WERI-Rb-1 (cell line): ENCODE data around the gene HMGN1.

ENCODE experiments used
- DNase-seq: peaks from one replicate; pipeline ENCODE4 v3.0.0-alpha.2; 2020
- H3K27ac ChIP-seq: fragments of 250-450 bp; sonication (Bioruptor Pico); 2 replicates; pipeline ENCODE4 v1.5.1; 2020; ENCODE audit warnings: mild to moderate bottlenecking, moderate library complexity
- H3K27me3 ChIP-seq: fragments of 250-450 bp; sonication (Bioruptor Pico); 2 replicates; pipeline ENCODE4 v1.5.1; 2021; ENCODE audit warnings: mild to moderate bottlenecking, low read depth, moderate library complexity; ENCODE audit not compliant: insufficient read depth, severe bottlenecking
- H3K36me3 ChIP-seq: fragments of 250-450 bp; sonication (Bioruptor Pico); 2 replicates; pipeline ENCODE4 v1.5.1; 2020; ENCODE audit warnings: mild to moderate bottlenecking, moderate library complexity
- H3K4me3 ChIP-seq: 2 replicates; pipeline ENCODE4 v1.5.1; 2011; ENCODE audit warnings: low read depth, mild to moderate bottlenecking, control low read depth, low read length
- H3K9me3 ChIP-seq: fragments of 250-450 bp; sonication (Bioruptor Pico); 2 replicates; pipeline ENCODE4 v1.5.1; 2021; ENCODE audit warnings: mild to moderate bottlenecking, moderate library complexity; ENCODE audit not compliant: severe bottlenecking
- TF ChIP-seq, protein P1 (sequence below): IDR thresholded peaks from 2 replicates; pipeline ENCODE4 v1.5.1; 2011; ENCODE audit warnings: low read depth, mild to moderate bottlenecking, control low read depth, inconsistent platforms, low read length

HMGN1 gene

DNA sequence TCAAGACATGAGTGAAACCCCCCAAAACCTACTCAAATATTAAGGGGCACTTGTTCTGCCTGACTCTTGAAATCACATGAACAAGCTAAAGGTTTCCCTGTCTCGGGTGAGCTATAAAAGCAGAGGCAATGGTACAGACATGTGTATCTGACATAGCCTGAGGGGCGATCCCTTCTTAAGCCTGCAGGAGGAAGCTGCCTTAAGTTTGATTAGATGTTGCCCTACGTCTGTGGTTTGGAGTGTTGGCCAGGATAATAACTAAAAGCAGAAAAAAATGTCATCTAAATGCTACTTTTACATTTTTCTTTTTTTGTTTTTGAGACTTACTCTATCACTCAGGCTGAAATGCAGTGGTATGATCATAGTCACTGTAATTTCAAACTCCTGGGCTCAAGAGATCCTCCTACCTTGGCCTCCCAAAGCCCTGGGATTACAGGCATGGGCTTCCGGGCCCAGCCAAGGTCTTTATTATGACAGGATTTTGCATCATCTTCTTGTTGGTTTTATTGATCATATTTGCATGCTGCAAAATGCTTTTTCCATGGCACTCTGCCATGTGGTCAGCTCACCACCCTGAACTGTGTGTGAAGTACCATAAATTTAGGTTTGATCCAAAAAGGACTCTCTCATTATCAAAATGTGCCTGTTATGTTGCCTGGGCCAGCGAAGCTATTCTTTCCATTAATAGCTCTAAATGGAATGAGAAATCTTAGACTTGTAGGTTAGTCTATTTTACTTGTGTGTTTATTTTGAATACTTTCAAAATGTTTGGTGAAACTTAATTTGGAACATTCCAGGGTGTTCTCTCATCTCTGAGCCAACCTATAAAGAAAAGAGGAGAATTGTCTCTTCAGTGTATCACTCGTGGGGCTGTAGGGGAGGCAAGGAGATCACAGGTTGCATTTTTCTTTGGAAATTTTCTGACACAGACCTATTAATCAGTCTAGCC lies 15.0 kb upstream of the HMGN1 start:
- Histone ChIP-seq H3K36me3 (no peaks in the 10 kb centered on the region), H3K27ac (no peak overlapping the region), H3K27me3 (no peaks in the 10 kb centered on the region), H3K4me3 (no peak overlapping the region), H3K9me3 (peaks cover 3% of the 10 kb centered on the region)
- DNase-seq = no peak
- TF ChIP-seq, protein P1, sequence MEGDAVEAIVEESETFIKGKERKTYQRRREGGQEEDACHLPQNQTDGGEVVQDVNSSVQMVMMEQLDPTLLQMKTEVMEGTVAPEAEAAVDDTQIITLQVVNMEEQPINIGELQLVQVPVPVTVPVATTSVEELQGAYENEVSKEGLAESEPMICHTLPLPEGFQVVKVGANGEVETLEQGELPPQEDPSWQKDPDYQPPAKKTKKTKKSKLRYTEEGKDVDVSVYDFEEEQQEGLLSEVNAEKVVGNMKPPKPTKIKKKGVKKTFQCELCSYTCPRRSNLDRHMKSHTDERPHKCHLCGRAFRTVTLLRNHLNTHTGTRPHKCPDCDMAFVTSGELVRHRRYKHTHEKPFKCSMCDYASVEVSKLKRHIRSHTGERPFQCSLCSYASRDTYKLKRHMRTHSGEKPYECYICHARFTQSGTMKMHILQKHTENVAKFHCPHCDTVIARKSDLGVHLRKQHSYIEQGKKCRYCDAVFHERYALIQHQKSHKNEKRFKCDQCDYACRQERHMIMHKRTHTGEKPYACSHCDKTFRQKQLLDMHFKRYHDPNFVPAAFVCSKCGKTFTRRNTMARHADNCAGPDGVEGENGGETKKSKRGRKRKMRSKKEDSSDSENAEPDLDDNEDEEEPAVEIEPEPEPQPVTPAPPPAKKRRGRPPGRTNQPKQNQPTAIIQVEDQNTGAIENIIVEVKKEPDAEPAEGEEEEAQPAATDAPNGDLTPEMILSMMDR = no peak

DNA sequence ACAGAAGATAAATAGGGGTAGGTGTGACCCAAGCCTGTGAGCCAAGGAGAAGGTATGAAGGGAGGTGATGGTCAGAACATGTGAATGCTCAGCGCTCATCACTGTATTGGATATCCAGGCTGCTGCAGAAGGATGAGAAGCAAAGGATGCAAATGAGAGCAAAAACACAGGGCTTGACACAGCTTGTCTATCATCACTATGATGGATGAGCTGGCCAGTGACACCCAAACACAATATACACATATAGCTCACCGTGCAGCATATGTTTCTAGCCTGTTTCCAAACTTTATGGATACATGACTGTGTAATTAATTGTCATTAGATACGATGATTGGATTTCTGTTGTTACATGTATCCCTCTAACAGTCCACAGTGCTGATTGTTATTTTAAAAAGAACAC lies 13.8 kb upstream of the HMGN1 start:
- no peaks in the 10 kb centered on the region for H3K36me3 ChIP-seq
- no peaks in the 10 kb centered on the region for H3K27me3 ChIP-seq
- H3K9me3 ChIP-seq = peaks cover under 1% of the 10 kb centered on the region
- no peak overlapping the region for H3K4me3 ChIP-seq
- no peak overlapping the region for H3K27ac ChIP-seq
- no peak for DNase-seq
- TF ChIP-seq, protein P1 = no peak

- TF ChIP-seq, protein P1 = no peak
- DNase-seq = no peak
These were observed 10.5 kb upstream of the HMGN1 start for GRCh38 chr21:39359382-39359781.

DNA sequence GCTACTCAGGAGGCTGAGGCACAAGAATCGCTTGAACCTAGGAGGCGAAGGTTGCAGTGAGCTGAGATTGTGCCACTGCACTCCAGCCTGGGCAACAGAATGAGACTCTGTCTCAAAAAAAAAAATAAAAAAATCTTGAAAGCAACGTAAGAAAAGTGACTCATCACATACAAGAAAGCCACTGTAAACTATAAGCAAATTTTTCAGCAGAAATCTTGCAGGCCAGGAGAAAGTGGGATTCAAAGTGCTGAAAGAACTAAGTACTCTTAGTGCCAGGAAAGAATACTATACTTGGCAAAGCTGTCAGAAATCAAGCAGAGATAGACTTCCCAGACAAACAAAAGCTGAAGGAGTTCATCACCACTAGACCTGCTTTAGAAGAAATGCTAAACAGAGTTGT lies 4.4 kb upstream of the HMGN1 start:
- H3K27me3 ChIP-seq = no peaks in the 10 kb centered on the region
- TF ChIP-seq, protein P1 = no peak
- H3K27ac ChIP-seq = no peak overlapping the region
- no peaks in the 10 kb centered on the region for H3K9me3 ChIP-seq
- H3K4me3 ChIP-seq = no peak overlapping the region
- H3K36me3 ChIP-seq = peaks cover 2% of the 10 kb centered on the region
- no peak for DNase-seq

More at GRCh38 chr21:39359382-39359781, 10.5 kb upstream of the HMGN1 start:
- Histone ChIP-seq H3K27ac (no peak overlapping the region), H3K36me3 (no peaks in the 10 kb centered on the region), H3K9me3 (no peaks in the 10 kb centered on the region), H3K27me3 (no peaks in the 10 kb centered on the region), H3K4me3 (no peak overlapping the region)

DNA sequence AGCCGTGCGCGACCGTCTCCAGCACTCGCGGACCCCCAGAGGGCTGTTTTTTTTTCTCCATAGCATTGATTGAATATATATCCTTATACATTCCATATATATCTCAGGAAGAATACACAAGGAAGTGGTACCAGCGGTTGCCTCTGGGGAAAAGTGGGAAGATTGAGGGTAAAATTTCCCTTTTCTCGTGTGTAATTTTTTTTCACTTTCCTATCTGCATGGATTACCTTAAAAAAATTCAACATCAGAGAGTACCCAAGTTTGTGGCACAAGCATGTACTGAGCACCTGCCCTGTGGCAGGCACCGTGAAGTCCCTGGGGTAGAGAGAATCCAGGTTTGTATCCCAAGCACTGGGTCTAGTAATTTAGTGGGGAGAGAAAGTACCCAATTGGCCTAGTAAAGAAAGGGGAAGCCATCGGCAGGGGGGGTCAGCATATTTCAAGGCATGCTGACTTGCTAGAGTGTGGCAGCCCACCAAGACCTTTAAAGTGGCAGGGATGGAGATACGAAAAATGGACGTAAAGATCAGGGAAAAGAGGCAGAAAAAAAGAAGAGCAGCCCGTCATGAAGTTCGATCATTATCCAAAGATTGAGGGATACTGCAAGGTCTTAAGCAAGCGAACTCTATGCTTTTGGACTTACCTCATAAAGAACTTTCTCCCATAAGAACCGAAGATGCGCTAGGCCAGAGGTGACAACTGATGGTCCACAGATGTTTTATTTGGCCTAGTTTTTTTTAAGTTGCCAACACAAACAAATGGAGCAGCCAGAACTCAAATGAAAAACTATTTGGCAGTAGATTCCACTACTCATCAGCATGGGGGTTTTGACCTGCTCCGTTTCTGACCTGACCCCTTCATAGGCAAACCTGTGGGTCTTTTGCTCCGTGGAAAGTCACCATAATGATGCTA lies 1.5 kb upstream of the HMGN1 start:
- Histone ChIP-seq H3K9me3 (no peaks in the 10 kb centered on the region), H3K36me3 (peaks cover 31% of the 10 kb centered on the region), H3K27ac (peak overlapping the region; percentile 91), H3K4me3 (peak overlapping the region; percentile 58), H3K27me3 (no peaks in the 10 kb centered on the region)
- TF ChIP-seq, protein P1 = no peak
- DNase-seq = no peak
